HL-60/S4 treated with phorbol 12-myristate 13-acetate at 8.2 ng/mL for 4 days and 3 days (cell line): ENCODE results near the gene MEGF10.

Experiments
- in situ Hi-C: fragments of 300-500 bp; cut with MboI; formaldehyde crosslinking; loops from 2 replicates; pipeline ENCODE4 v1.15.0; 2022; ENCODE audit warnings: low sequenced_read_pairs

Gene MEGF10

GRCh38 chr5:127358740-127359139 is 68.1 kb downstream of the MEGF10 start:
- in situ Hi-C loops = no loop called here

- in situ Hi-C loops = no loop called here
Measured at GRCh38 chr5:127359502-127359901, 68.9 kb downstream of the MEGF10 start.

GRCh38 chr5:127363403-127363802 is 72.8 kb downstream of the MEGF10 start:
- in situ Hi-C loops = no loop called here

DNA sequence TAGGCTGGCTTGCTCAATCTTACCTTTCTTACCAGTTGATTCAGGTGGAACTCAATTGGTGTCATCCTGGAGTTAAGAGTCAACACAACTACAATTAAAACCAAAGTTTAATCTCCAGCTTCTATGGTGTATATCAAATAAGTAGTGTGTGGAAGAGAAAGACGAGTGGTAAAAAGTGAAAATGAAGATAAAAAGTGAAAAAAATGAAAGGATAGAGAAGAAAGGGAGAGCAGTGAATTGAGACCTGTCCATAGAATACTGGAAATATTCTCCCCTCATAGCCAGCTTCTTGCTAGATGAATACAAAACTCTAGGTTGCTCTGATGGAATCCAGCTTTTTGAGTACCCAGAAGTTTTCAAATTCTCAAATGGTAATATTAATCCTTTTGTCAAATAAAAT is 76.4 kb downstream of the MEGF10 start:
- in situ Hi-C loops = no loop called here

DNA sequence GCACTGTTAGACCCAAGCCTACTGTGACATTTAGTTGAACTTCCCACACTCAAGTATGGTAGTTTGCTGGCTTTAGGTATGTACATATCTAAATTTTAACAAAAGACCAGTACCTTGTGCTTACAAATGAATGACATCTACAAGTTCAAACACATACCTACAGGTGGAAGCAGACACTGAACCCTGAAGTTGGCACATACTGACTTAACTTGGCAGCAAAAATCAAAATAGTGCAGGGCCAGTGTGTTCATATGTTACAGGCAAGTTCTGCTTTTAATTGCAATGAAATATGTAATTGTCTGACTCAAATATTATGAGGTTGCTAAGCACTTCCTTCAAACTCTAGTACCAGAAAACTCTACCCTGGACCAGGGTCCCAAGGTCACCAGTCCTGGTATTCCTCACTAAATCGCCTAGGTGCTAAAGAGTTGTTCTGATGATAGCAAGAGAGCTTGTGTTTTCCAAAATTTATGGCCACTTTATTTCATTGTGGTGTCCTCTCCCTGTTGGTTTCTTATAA is 77.4 kb downstream of the MEGF10 start:
- in situ Hi-C loops = no loop called here

GRCh38 chr5:127369796-127370195 is 79.2 kb downstream of the MEGF10 start:
- in situ Hi-C loops = no loop called here

- in situ Hi-C loops = no loop called here
Measured at GRCh38 chr5:127370631-127371030, 80.0 kb downstream of the MEGF10 start.

DNA sequence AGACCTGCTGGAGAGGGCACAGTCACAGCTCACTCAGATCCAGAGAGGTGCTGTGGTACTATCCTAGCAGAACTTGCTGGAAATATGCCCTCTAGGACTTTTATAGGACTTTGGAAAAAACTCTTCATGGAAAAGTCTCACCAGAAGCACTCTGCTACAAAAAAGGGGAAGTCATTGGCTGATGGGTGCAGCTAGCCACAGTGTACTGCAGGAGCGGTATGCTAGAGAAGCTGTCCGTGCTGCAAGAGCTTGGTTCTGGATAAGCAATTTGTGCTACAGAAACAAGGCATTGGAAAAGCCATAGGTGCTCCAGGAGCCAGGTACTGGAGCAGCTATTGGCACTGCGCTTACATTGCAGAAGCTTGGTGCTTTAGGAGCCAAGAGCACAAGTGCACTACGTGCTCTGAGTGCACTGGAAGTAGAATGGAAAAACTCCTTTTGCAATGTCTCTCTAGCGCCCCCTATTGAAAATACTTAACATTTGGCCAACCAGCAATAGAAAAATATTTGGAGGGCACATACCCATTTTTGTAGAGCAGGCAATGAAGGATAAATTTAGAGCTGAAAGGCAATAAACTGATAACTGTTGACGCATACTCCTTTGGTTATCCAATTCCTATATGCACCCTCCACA is 83.4 kb downstream of the MEGF10 start:
- in situ Hi-C loops = no loop called here

GRCh38 chr5:127375124-127375523 is 84.5 kb downstream of the MEGF10 start:
- in situ Hi-C loops = no loop called here

DNA sequence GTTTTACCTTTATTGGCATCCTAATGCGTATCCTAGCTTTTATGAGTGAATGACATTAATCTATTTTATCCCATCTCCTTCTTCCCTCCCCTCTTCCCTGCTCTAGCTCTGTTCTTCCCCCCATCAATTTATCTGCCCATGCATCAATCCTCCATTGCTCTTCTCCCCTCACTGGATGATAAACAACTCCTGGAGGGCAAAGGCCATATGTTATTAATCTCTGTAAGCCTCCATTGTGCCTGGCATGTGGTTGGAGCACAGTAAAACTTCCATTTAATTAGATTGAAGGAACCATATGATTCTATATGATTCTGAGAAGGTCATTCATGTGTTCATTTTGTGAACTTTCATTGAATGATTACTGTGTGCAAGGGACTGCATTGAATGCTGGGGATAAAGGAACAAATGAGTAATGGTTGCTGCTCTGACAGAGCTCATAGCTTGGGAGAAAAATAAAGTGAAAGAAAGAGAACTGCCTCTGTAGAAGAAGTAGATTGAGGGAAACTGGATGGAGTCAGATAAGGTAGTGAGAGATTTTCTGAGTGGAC is 85.0 kb downstream of the MEGF10 start:
- in situ Hi-C loops = no loop called here

DNA sequence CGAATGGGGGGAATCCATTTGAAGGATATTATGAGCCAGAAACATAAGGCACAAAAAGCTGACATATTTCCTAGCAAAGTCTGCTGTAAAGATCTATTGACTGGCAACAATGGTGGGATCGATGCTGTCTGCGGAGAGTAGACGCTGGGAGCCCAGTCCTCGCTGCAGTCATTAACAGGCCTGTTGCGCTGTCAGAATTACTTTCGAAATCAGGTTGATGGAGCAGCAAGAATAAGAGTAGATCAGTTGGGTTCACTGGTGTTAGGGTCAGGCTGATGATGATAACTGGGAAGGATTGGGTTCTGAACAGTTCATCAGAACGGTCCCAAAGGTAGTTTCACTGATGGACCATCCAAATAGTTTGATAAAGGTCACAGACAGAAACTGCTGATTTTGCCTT is 87.1 kb downstream of the MEGF10 start:
- in situ Hi-C loops = no loop called here

DNA sequence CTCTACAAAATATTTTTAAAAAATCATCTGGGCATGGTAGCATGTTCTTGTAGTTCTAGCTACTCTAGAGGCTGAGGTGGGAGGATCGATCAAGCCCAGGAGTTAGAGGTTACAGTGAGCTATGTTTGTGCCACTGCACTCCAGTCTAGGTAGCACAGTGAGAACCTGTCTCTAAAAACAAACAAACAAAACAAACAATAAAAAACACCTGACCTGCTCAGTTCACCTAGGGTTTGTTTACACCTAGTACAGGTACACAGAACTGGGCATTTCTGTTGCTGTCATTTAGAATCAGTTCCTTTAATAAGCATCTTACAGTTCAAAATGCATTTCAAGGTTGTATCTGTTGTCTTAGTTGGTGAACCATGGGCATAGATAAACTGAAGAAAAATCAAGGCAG is 95.3 kb downstream of the MEGF10 start:
- in situ Hi-C loops = no loop called here

DNA sequence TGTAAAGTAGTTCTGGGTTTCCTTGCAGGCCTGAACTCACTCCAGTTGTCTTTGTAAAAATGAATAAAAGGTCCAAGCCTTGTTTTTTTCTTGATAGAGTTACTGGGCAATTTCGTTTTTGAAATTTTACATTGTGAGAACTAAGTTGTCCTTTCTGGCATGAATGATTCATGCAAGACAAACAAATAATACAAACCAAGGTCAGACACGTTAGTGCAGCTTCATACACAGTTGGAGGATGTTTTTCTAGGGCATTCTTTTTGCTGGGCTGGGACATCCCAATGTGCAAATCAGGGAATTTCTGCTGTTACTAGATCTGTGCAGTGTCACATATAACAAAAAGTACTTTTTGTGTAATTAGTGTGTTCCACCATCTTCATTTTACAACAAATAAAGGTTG is 96.0 kb downstream of the MEGF10 start:
- in situ Hi-C loops = no loop called here

- in situ Hi-C loops = no loop called here
Measured at GRCh38 chr5:127389601-127390000, 99.0 kb downstream of the MEGF10 start.

DNA sequence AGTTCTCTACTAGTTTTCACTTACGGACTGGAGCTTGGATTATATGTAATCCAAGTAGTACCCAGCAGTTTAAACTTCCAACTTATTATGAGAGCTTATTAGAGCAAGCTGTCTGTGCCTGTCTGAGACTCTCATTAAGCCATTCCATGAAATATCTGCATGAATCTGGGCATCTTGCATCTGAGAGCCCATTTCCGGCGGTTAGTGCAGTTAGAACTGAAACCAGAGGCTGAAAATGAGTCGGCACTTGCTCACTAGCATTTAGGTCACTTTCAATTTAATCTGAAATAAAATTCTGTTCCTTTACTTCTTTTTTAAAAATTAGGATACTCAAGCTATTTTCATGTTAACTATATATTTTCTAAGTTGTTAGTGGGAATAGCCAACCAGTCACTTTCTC is 102.2 kb downstream of the MEGF10 start:
- in situ Hi-C loops = no loop called here

- in situ Hi-C loops = no loop called here
Measured at GRCh38 chr5:127396490-127397155, 106.0 kb downstream of the MEGF10 start.

GRCh38 chr5:127398508-127398907 is 107.9 kb downstream of the MEGF10 start:
- in situ Hi-C loops = no loop called here

GRCh38 chr5:127399068-127399467 is 108.5 kb downstream of the MEGF10 start:
- in situ Hi-C loops = no loop called here

- in situ Hi-C loops = no loop called here
Measured at GRCh38 chr5:127400539-127400938, 109.9 kb downstream of the MEGF10 start.

DNA sequence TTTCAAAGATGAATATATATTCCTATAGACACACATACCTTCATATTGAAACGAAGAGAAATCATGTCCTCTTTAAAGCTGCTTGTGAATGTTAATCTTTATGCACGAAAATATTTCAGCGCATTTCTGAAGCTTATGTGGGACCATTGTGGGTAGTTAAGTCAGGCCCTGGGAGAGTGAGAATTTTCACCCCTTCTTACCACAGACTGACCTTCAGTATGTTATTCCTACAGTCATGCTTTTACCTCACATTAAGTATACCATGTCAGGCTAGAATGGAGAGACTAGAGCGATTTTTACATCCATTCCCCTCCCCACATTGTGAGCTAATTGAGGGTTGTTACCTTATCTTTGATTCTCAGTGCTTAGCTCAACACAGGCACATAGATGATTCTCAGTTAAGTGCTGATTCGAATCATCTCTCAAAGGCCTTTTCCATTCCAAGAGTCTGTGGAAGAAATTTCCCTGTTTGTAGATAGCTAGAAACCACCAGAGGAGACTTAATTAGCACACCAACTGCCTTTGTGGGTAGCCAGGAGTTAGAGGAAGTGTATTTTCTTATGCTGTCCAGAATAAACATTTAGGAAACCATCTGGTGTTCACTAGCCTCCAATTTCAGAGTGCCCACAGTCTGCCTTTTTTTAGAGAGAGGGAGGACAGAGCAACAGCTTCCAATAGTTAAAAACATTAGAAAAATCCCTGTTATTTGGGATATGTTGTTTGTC is 110.5 kb downstream of the MEGF10 start:
- in situ Hi-C loops = no loop called here

DNA sequence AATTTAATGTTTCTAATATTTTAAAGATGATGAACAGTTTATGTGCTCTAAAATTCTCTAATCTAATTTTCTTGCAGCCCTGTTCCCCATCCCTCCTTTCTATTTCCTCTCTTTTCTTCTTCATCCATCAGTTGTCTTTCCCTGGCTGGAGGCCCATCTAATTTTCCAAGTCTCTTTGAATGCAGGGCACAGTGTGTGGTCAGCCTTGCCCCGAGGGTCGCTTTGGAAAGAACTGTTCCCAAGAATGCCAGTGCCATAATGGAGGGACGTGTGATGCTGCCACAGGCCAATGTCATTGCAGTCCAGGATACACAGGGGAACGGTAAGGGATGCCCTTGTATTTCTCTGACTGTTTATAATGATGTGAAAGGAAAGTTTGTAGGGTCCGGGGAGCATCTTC is 111.8 kb downstream of the MEGF10 start:
- in situ Hi-C loops = no loop called here

GRCh38 chr5:127404190-127404589 is 113.6 kb downstream of the MEGF10 start:
- in situ Hi-C loops = no loop called here
